HFFc6 (cell line): ENCODE results near the gene FLNA. TPM values are rescaled to one million over a fixed set of nuclear protein-coding genes. Genes with fewer than 3 reads are reported as not detected.
"Not testable (repeated sequence)": the region's sequence is repeated elsewhere in the genome, so short reads cannot be mapped to it uniquely, and the experiment has no call there.

Source experiments
- DNase-seq: peaks from one replicate; pipeline ENCODE4 v3.0.0-alpha.2; 2018
- H3K27ac Mint-ChIP-seq: 2 replicates; pipeline ENCODE4 v1.8.0; 2020; ENCODE audit warnings: mild to moderate bottlenecking, mixed read lengths
- H3K27me3 Mint-ChIP-seq: 2 replicates; pipeline ENCODE4 v1.8.0; 2021; ENCODE audit warnings: mild to moderate bottlenecking, moderate library complexity, mixed read lengths; ENCODE audit not compliant: insufficient read depth
- H3K36me3 Mint-ChIP-seq: 2 replicates; pipeline ENCODE4 v1.8.0; 2021; ENCODE audit warnings: low read depth, mixed read lengths
- H3K4me1 Mint-ChIP-seq: 2 replicates; pipeline ENCODE4 v1.8.0; 2020; ENCODE audit warnings: low read depth, mixed read lengths
- H3K4me3 Mint-ChIP-seq: 2 replicates; pipeline ENCODE4 v1.8.0; 2020; ENCODE audit warnings: mild to moderate bottlenecking, moderate library complexity, mixed read lengths
- H3K9me3 Mint-ChIP-seq: 2 replicates; pipeline ENCODE4 v1.8.0; 2020; ENCODE audit warnings: mild to moderate bottlenecking, mixed read lengths
- CTCF ChIP-seq: fragments of 200-600 bp; sonication (generic); IDR thresholded peaks from 2 replicates; pipeline ENCODE4 v1.5.0; 2021; ENCODE audit warnings: antibody characterized with exemption, mild to moderate bottlenecking
- total RNA-seq, 6 experiments: library from RNA; stranded (reverse); fragmentation: NEBNext Ultra II Directional; extraction: Animal tissue kit (Norgen Biotek cat#: 25700); gene quantifications; 2 replicates in 1 of 6; 3 replicates in 5 of 6; pipeline ENCODE4 v1.2.3, GENCODE V29; 2021

Gene FLNA
- total RNA-seq, 6 experiments from 2014 or later: 2,260 to 2,886 (median 2,666) TPM

DNA sequence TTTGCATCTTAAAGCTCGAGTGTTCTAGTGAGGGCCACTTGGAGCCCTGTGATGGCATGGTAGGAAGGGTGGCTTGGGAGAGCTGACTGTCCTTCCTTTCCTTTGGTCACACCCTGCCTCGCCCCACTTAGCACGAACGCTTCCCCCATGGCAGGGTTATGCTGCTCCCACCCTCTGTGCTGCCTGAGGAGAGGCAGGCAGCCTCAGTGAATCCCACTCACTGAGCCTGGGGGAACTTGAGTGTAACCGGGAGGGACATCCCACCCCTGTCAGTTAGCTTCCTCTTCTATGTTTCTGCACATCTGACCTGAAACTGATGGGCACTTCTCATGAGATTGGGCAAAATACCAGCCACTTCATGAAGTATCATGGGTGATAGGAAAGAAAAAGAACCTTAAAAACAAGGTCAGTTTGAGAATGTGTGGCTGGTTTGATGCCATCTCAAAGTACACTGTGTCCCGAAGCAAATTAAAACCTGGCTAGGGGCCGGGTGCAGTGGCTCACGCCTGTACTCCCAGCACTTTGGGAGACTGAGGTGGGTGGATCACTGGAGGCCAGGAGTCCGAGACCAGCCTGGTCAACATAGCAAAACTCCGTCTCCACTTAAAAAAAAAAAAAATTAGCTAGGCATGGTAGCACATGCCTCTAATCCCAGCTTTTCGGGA, 68.8 kb downstream of the FLNA start:
- H3K4me3 Mint-ChIP-seq: no peak overlapping the region
- H3K27ac Mint-ChIP-seq: no peak overlapping the region
- H3K4me1 Mint-ChIP-seq: no peaks in the 10 kb centered on the region
- DNase-seq: no peak
- H3K9me3 Mint-ChIP-seq: no peaks in the 10 kb centered on the region
- no peak for TF ChIP-seq CTCF
- no peaks in the 10 kb centered on the region for H3K36me3 Mint-ChIP-seq
- H3K27me3 Mint-ChIP-seq: peaks cover 7% of the 10 kb centered on the region

DNA sequence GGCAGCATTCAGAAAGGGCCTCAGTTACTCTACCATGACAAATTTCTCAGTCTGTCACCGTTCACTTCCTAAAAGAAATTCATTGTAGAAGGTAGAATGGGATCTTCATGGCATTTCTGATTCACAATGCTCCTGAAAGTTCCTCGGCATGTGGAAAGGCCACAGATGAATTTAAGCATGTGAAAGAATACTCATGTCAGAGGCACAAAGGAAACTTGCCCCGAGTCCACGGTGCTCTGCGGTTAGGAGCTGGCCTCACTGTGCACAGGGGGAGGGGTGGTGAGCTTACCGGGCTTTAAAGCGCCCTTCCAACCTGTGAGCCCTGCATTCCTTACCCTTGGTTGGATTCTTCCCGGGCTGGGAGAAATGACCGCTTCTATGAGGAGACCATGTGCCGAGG, 69.6 kb downstream of the FLNA start:
- Mint-ChIP-seq H3K9me3 (no peaks in the 10 kb centered on the region), H3K4me3 (no peak overlapping the region), H3K36me3 (no peaks in the 10 kb centered on the region), H3K27ac (no peak overlapping the region), H3K27me3 (peaks cover 8% of the 10 kb centered on the region), H3K4me1 (no peaks in the 10 kb centered on the region)
- no peak for TF ChIP-seq CTCF
- no peak for DNase-seq

GRCh38 chrX:154303476-154303875, 71.0 kb downstream of the FLNA start:
- TF ChIP-seq CTCF: no peak
- H3K27me3 Mint-ChIP-seq: peaks cover 13% of the 10 kb centered on the region
- H3K36me3 Mint-ChIP-seq: no peaks in the 10 kb centered on the region

GRCh38 chrX:154302998-154303397, 71.4 kb downstream of the FLNA start:
- not testable (repeated sequence) for DNase-seq, H3K9me3 Mint-ChIP-seq, H3K27ac Mint-ChIP-seq, H3K4me1 Mint-ChIP-seq, H3K36me3 Mint-ChIP-seq, H3K4me3 Mint-ChIP-seq
- peaks cover 14% of the 10 kb centered on the region for H3K27me3 Mint-ChIP-seq

More at GRCh38 chrX:154303476-154303875, 71.0 kb downstream of the FLNA start:
- Mint-ChIP-seq H3K27ac (no peak overlapping the region), H3K9me3 (no peaks in the 10 kb centered on the region), H3K4me1 (no peaks in the 10 kb centered on the region), H3K4me3 (no peak overlapping the region)
- no peak for DNase-seq

GRCh38 chrX:154300816-154301215, 73.6 kb downstream of the FLNA start:
- no peak for TF ChIP-seq CTCF
- no peak for DNase-seq
- Mint-ChIP-seq H3K36me3 (no peaks in the 10 kb centered on the region), H3K9me3 (no peaks in the 10 kb centered on the region), H3K4me1 (no peaks in the 10 kb centered on the region), H3K27ac (no peak overlapping the region), H3K4me3 (no peak overlapping the region), H3K27me3 (peaks cover 18% of the 10 kb centered on the region)

Other genes with a start within 250 kb of the FLNA start
- not detected for gene OPN1LW, start 230.4 kb downstream of the FLNA start, total RNA-seq
- not detected for gene OPN1MW, start 192.0 kb downstream of the FLNA start, total RNA-seq
- not detected for gene OPN1MW2, start 154.9 kb downstream of the FLNA start, total RNA-seq
- not detected for gene OPN1MW3, start 117.1 kb downstream of the FLNA start, total RNA-seq
- not detected for gene TEX28, start 79.5 kb downstream of the FLNA start, total RNA-seq
- gene TKTL1, start 78.8 kb downstream of the FLNA start, total RNA-seq: not detected
- gene EMD, start 4.7 kb upstream of the FLNA start, total RNA-seq: 100 to 1,000 TPM in 4 of 6 experiments, 10 to 100 TPM in 2; 84.8 to 119 (median 108) TPM
- gene RPL10, start 23.7 kb upstream of the FLNA start, total RNA-seq: 1,000 to 10,000 TPM; 1,764 to 1,978 (median 1,934) TPM
- 10 to 100 TPM; 74.8 to 96.3 (median 87.4) TPM for gene DNASE1L1, start 34.6 kb upstream of the FLNA start, total RNA-seq
- gene TAFAZZIN, start 36.9 kb upstream of the FLNA start, total RNA-seq: 10 to 100 TPM; 13.0 to 17.3 (median 15.1) TPM
- 100 to 1,000 TPM; 107 to 154 (median 123) TPM for gene ATP6AP1, start 54.0 kb upstream of the FLNA start, total RNA-seq
- 100 to 1,000 TPM; 144 to 154 (median 147) TPM for gene GDI1, start 62.5 kb upstream of the FLNA start, total RNA-seq
- gene FAM50A, start 69.5 kb upstream of the FLNA start, total RNA-seq: 100 to 1,000 TPM in 1 of 6 experiments, 10 to 100 TPM in 5; 77.3 to 103 (median 86.9) TPM
- 10 to 100 TPM; 66.2 to 98.7 (median 79.8) TPM for gene PLXNA3, start 83.6 kb upstream of the FLNA start, total RNA-seq
- gene LAGE3, start 104.6 kb upstream of the FLNA start, total RNA-seq: 10 to 100 TPM; 13.8 to 18.3 (median 17.4) TPM
- gene UBL4A, start 112.0 kb upstream of the FLNA start, total RNA-seq: 10 to 100 TPM; 26.7 to 31.6 (median 29.7) TPM
- gene SLC10A3, start 116.0 kb upstream of the FLNA start, total RNA-seq: 10 to 100 TPM; 34.6 to 46.5 (median 37.7) TPM
- 10 to 100 TPM; 56.9 to 67.8 (median 59.4) TPM for gene FAM3A, start 141.6 kb upstream of the FLNA start, total RNA-seq
- gene G6PD, start 172.2 kb upstream of the FLNA start, total RNA-seq: 100 to 1,000 TPM; 119 to 226 (median 192) TPM
- 10 to 100 TPM; 32.5 to 38.9 (median 37.5) TPM for gene IKBKG, start 173.0 kb upstream of the FLNA start, total RNA-seq
- not detected for gene CTAG1A, start 210.5 kb upstream of the FLNA start, total RNA-seq
- not detected for gene CTAG1B, start 244.6 kb upstream of the FLNA start, total RNA-seq